Activated naive CD4-positive, alpha-beta T cell treated with anti-CD3 and anti-CD28 coated beads, Interleukin-2, amount 50 U/mL, for 16 hours (primary cell): Measurements from ENCODE around the gene REXO1.
"Not testable (repeated sequence)": the region's sequence is repeated elsewhere in the genome, so short reads cannot be mapped to it uniquely, and the experiment has no call there.

Experiments
- DNase-seq: peaks from one replicate; pipeline ENCODE4 v3.0.0-alpha.2; 2020

Gene REXO1

GRCh38 chr19:1876496-1877279 is 28.4 kb upstream of the REXO1 start:
- not testable (repeated sequence) for DNase-seq

DNA sequence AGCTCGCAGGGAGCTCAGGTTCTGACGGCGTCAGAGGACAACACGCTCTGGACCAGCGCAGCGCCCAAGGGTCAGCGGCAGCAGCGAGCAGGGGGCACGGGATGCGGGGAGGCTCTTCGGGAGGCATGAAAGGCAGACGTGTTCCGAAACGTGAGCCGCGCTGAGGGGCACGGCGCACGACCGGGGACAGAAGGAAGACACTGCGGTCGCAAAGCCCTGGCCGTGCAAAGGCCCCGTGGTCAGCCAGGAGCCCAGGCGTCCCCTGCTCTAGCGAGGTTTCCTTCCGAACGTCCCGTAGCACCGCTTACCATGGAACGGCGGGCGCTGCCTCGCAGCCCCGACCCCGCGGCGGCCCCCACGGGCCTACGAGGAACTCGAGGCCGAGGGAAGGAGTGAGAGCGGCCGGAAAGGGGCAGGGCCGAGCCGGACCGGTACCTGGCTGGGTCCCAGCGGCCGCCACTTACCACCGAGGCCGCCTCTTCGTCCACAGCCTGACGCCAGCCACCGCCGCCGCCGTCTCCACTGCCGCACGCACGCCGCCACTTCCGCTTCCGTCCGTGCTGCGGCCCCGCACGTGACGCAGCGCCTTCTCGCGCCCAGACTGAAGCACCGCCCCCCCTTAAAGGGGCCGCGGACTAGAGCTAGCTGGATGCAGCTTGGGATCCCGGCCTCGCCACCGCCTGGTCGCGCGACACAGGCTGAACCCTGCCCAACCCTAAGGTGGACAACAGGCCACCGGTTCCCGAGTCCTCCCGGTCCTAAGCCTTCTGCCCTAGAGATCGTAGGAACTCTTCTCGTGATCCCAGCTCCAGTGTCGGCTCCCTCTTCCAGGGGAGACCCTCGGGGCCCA is 27.6 kb upstream of the REXO1 start:
- peak; percentile 87 for DNase-seq

DNA sequence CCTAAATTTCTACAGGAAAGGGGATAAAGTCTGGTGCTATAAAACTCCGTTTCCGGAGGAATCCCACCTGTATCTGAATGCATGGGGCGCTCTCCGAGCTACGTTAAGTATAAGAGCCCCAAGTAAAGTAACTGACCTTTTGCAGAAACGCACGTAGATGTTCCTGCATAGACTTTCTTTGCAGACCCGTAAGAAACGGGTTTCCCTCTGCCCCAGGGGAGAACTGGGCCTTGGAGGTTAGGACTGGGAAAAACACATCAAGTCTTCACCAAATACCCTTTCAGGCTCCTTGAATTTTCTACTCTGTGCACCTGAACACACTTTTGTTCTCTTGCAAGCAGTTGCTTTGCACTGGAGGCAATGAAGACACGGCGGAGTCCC is 27.0 kb upstream of the REXO1 start:
- DNase-seq, result not testable (repeated sequence)

DNA sequence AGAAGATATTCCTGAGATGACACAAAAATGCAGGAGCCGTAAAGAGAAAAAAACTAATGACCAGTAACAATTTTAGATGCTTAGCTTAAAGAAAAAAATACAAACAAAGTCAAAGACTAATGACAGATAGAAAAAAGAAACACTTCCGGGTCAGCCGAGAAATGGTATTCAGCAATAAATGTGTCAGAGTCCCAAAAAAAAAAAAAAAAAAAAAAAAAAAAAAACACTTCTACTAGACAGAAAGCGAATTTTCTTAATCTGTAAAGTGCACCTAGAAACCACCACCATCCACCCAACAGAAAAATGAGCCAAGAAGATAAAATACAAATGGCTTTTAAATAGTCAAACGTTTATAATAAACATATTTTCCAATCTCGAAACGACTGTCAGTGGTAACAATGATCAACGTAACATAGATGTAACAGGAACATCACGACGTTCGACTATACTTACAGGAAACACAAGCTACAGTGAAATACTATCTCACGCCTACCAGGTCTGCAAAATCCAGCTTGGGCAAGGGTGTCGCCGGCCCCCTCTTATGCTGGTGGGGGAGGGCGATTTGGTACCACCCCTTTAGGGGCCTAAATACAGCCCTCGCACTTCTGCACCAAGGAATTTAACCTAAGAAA is 26.4 kb upstream of the REXO1 start:
- DNase-seq, result no peak

- no peak for DNase-seq
These were observed 25.5 kb upstream of the REXO1 start for GRCh38 chr19:1873524-1874473.

GRCh38 chr19:1872807-1873523 is 24.7 kb upstream of the REXO1 start:
- DNase-seq, result no peak

GRCh38 chr19:1871630-1872029 is 23.3 kb upstream of the REXO1 start:
- DNase-seq, result no peak

DNA sequence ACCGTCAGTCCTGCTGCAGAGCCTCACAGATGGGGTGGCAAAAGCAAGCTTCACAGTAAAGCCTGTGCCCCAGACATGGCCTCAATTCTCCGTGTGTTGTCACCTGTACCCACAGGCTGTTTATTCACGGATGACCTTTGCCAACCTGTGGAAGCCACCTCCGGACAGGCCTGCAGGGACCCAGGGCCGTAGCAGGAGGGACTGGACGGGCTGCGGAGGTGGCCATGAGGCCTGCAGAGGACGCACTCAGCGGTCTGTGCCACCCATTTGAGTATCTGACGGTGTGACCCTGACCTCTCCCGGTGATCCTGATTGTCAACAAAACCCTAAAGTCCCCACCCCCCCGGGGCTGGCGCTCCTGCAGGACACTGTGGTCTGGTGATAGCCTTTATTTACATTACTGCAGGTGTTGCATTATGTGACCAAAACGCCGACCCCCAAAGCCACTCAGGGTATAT is 22.9 kb upstream of the REXO1 start:
- no peak for DNase-seq

- no peak for DNase-seq
These were observed 20.7 kb upstream of the REXO1 start for GRCh38 chr19:1868971-1869370.

DNA sequence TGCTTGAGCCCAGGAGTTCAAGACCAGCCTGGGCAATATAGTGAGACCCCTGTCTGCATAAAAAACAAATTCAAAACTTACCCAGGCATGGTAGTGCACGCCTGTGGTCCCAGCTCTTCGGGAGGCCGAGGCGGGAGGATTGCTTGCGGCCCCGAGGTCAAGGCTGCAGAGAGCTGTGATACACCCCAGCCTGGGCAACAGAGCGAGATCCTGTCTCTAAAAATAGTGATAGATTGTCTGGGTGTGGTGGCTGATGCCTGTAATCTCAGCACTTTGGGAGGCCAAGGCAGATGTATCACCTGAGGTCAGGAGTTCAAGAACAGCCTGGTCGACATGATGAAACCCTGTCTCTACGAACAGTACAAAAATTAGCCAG is 19.1 kb upstream of the REXO1 start:
- no peak for DNase-seq

- no peak for DNase-seq
These were observed 18.5 kb upstream of the REXO1 start for GRCh38 chr19:1866693-1867348.

DNA sequence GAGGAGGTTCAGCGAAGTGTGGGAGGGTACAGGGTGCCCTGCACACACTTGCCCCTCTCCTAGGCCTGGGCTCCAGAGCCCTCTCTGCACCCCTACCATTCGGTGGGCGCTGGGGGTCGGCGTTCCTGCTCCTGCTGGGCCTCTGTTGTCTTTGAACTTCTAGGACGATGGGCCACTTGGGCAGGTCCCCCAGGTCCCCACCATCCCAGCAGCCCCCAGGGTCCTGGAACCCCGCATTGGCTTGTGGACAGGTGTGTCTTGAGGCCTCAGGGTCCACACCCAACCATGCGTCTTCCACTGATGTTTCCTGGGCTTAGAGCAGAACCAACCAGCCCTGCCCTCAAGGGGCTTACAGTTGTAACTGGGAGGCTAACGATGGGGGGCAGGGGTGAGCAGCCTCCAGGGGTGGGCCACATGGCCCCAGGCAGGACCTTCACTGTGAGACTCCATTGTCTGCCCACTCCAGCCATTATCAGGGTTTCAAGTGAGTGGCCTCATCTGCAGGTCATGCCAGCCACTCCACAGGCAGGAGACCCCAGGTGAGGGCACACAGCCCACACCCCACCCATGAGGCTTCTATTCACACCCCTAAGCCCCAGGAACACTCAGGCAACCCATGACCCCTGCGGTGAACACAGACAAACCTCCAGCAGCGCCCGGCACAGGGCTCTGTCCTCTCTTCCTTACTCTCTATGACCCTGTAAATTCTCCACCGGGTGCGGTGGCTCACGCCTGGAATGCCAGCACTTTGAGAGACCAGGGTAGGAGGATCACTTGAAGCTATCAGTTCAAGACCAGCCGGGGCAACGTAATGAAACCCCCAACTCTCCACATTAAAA is 17.1 kb upstream of the REXO1 start:
- DNase-seq, result no peak

GRCh38 chr19:1864480-1865171 is 16.3 kb upstream of the REXO1 start:
- peak; percentile 65 for DNase-seq

GRCh38 chr19:1863638-1864479 is 15.6 kb upstream of the REXO1 start:
- peak; percentile 96 for DNase-seq

GRCh38 chr19:1863328-1863637 is 15.0 kb upstream of the REXO1 start, which contains the start of gene KLF16:
TSS of gene KLF16 (minus strand) at chr19:1863579. CDS start at chr19:1863497, 82 bp downstream.
- no peak for DNase-seq

DNA sequence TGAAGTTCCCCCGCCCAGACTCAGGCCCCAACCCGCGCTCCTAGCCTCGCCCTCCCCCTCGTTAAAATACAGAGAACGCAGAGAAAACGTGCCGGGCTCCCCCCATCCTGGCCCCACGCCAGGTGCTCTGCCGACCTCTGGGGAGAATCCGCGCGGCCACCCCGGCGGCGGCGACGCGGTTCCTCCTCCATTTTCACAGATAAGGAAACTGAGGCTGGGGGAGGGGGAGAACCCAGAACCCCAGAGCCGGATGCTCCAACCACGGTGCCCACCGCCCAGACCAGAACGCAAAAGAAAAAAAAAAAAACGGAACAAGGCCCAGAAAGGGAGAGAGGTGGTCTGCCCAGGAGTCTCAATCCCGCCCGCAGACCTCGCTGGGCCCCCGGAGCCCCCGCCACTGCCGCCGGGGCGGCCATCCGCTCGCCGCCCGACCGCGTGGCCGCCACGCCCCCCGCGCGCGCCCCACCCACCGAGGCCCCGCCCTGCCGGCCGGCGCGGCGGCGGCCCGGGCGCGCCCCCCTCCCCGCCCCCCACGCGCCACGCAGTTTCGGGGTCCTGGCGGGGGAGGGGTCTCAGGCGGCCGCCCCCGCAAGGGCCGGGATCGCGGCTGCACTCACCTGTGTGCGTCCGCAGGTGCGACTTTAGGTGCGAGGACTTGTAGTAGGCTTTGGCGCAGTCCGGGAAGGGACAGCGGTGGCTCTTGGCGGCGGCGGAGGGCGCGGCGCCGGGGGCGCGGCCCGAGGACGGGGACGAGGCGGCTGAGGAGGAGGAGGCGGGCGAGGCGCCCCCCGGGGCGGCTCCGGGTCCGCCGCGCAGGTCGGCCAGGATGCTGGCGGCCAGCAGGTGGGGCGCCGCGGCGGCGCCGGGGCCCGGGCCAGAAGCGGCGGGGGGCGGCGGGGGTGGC is 14.4 kb upstream of the REXO1 start:
- DNase-seq, result peak; percentile 68

GRCh38 chr19:1862068-1862423 is 13.8 kb upstream of the REXO1 start:
- no peak for DNase-seq

DNA sequence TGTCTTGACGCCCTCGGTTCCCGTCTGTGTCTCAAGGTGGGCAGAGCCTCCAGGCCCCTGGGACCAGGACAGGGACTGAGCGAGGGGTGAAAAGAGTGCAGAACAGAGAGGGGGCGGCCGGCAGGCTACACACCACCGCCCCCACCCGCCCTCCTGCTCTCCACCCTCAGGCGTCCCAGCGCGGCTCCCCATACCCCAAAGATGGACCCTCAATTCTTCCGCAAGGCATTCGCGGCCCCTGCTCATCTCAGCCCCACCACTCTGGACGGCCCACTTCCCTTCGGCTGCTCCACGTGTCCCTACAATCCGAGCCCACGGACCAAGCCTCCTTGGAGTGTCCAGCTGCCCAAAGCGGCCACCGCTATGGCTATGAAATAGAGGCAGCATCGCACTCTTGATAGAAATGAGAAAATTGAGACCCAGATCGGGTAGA is 13.3 kb upstream of the REXO1 start:
- no peak for DNase-seq
